ENCODE results near the gene UBL4B. TPM values are rescaled to one million over a fixed set of nuclear protein-coding genes. Genes with fewer than 3 reads are reported as not detected.

Gene UBL4B
- total RNA-seq, 2 experiments from 2014 or later, result not detected

- H3K79me2 ChIP-seq (ENCODE audit: insufficient read depth, low read depth, low read length), result no peaks in the 10 kb centered on the region
- BruUV-seq (replicated peaks), result no TSS peak
- no peak overlapping the region for H3K4me3 ChIP-seq (ENCODE audit: low read depth, low read length, poor library complexity, severe bottlenecking)
- H3K4me2 ChIP-seq (ENCODE audit: low read length), result no peak overlapping the region
- no peaks in the 10 kb centered on the region for H3K9me2 ChIP-seq (ENCODE audit: insufficient read depth, low read length)
- no peaks in the 10 kb centered on the region for H3K4me1 ChIP-seq (ENCODE audit: insufficient read depth, low read length, poor library complexity, severe bottlenecking)
- H2AFZ ChIP-seq (ENCODE audit: low read length), result no peak overlapping the region
- DNase-seq (ENCODE audit: low spot score), result no peak
- POLR2A ChIA-PET, result no interaction called here
- no peaks in the 10 kb centered on the region for H3K36me3 ChIP-seq (ENCODE audit: insufficient read depth, low read length)
- CTCF ChIA-PET (ENCODE audit: unreplicated experiment), result no interaction called here
- intact Hi-C loops (cut with micrococcal nuclease; ENCODE audit: unreplicated experiment), result no loop called here
- H3K27ac ChIP-seq (ENCODE audit: low read depth, low read length, poor library complexity, severe bottlenecking), result no peak overlapping the region
- H3K9me3 ChIP-seq (ENCODE audit: low read length), result no peaks in the 10 kb centered on the region
- no peaks in the 10 kb centered on the region for H4K20me1 ChIP-seq (ENCODE audit: insufficient read depth, low read length)
- TF ChIP-seq EZH2phosphoT487 (IDR thresholded peaks at IDR 0.05; ENCODE audit: borderline replicate concordance, low read depth, low read length), result no peak
- TF ChIP-seq, protein P1, sequence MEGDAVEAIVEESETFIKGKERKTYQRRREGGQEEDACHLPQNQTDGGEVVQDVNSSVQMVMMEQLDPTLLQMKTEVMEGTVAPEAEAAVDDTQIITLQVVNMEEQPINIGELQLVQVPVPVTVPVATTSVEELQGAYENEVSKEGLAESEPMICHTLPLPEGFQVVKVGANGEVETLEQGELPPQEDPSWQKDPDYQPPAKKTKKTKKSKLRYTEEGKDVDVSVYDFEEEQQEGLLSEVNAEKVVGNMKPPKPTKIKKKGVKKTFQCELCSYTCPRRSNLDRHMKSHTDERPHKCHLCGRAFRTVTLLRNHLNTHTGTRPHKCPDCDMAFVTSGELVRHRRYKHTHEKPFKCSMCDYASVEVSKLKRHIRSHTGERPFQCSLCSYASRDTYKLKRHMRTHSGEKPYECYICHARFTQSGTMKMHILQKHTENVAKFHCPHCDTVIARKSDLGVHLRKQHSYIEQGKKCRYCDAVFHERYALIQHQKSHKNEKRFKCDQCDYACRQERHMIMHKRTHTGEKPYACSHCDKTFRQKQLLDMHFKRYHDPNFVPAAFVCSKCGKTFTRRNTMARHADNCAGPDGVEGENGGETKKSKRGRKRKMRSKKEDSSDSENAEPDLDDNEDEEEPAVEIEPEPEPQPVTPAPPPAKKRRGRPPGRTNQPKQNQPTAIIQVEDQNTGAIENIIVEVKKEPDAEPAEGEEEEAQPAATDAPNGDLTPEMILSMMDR (conservative IDR thresholded peaks at IDR 0.05; ENCODE audit: low read length), result no peak
Measured at GRCh38 chr1:110114173-110114572, 1.9 kb downstream of the UBL4B start.

DNA sequence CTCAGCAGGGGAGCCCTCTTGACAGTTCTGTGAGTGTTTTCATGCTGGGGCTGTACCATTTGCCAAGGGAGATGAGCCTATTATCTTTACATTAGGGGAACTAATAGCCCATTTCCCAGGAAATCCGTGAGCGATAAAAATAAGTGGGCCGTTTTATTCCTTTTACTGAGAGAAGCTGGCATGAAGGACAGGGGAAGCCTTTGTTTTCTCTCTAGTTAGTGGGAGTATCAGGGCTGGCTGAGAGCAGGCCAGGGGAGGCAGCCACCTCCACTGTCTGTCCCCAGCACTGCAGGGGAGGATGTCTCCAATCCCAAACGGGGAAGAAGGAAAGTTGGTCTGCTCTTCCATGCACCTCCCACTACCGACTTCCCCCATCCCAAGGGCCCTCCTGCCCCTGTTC is 2.5 kb downstream of the UBL4B start:
- POLR2A ChIA-PET, result no interaction called here
- no TSS peak for BruUV-seq (replicated peaks)
- H3K9me2 ChIP-seq (ENCODE audit: insufficient read depth, low read length), result no peaks in the 10 kb centered on the region
- no peak overlapping the region for H2AFZ ChIP-seq (ENCODE audit: low read length)
- H3K9me3 ChIP-seq (ENCODE audit: low read length), result no peaks in the 10 kb centered on the region
- CTCF ChIA-PET (ENCODE audit: unreplicated experiment), result interaction anchor here (0.9 kb wide), 1 partner anchor 25 kb away, joined by 3 read pairs; no protein-coding TSS in a partner anchor
- no peak overlapping the region for H3K4me3 ChIP-seq (ENCODE audit: low read depth, low read length, poor library complexity, severe bottlenecking)
- intact Hi-C loops (cut with micrococcal nuclease; ENCODE audit: unreplicated experiment), result loop anchor here (5.0 kb wide), 1 partner anchor 32 kb away; no protein-coding TSS in a partner anchor
- no peak for DNase-seq (ENCODE audit: low spot score)
- no peak overlapping the region for H3K4me2 ChIP-seq (ENCODE audit: low read length)
- H3K27ac ChIP-seq (ENCODE audit: low read depth, low read length, poor library complexity, severe bottlenecking), result no peak overlapping the region
- H3K36me3 ChIP-seq (ENCODE audit: insufficient read depth, low read length), result no peaks in the 10 kb centered on the region
- TF ChIP-seq EZH2phosphoT487 (IDR thresholded peaks at IDR 0.05; ENCODE audit: borderline replicate concordance, low read depth, low read length), result no peak
- TF ChIP-seq, protein P1 (conservative IDR thresholded peaks at IDR 0.05; ENCODE audit: low read length), result no peak
- H3K79me2 ChIP-seq (ENCODE audit: insufficient read depth, low read depth, low read length), result no peaks in the 10 kb centered on the region
- no peaks in the 10 kb centered on the region for H4K20me1 ChIP-seq (ENCODE audit: insufficient read depth, low read length)
- no peaks in the 10 kb centered on the region for H3K4me1 ChIP-seq (ENCODE audit: insufficient read depth, low read length, poor library complexity, severe bottlenecking)

DNA sequence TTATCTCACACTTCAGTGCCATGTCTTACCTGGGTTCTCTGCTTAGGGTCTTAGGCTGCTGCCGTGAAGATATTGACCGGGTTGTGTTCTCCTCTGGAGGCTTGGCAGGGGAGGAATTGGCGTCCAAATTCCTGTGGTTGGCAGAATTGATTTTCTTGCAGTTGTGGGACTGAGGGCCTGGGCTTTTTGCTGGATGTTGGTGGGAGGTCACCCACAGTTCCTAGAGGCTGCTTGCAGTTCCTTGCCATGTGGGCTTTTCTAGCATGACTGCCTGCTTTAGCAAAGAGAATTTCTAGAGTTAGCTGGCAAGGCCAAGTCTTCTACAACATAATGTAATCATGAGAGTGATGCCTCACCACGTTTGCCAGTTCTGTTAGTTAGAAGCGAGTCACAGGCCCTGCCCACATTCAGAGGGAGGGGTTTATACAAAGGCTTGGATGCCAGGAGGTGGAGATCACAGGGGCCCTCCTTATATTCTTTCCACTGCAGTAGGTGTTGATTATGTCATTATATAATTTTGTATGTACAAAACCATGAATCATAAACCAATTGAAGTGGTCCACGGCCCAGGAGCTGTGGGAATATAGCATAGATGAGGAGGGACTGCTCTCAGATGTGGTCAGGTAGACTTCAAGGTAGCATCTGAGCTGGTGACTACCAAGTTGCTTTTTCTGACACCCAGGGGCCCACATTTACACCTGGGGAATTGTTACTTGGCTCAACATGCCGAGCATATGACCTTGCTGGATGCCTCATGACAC is 6.6 kb downstream of the UBL4B start:
- H3K36me3 ChIP-seq (ENCODE audit: insufficient read depth, low read length), result no peaks in the 10 kb centered on the region
- H3K4me3 ChIP-seq (ENCODE audit: low read depth, low read length, poor library complexity, severe bottlenecking), result no peak overlapping the region
- no peaks in the 10 kb centered on the region for H3K79me2 ChIP-seq (ENCODE audit: insufficient read depth, low read depth, low read length)
- CTCF ChIA-PET (ENCODE audit: unreplicated experiment), result interaction anchor here (0.6 kb wide), 1 partner anchor 56 kb away, joined by 3 read pairs; no protein-coding TSS in a partner anchor
- no TSS peak for BruUV-seq (replicated peaks)
- H3K9me2 ChIP-seq (ENCODE audit: insufficient read depth, low read length), result no peaks in the 10 kb centered on the region
- H2AFZ ChIP-seq (ENCODE audit: low read length), result no peak overlapping the region
- H3K9me3 ChIP-seq (ENCODE audit: low read length), result no peaks in the 10 kb centered on the region
- intact Hi-C loops (cut with micrococcal nuclease; ENCODE audit: unreplicated experiment), result loop anchor here (5.0 kb wide), 1 partner anchor 37 kb away; no protein-coding TSS in a partner anchor
- POLR2A ChIA-PET, result interaction anchor here (0.5 kb wide), 1 partner anchor 613 kb away, joined by 3 read pairs; no protein-coding TSS in a partner anchor
- no peak overlapping the region for H3K27ac ChIP-seq (ENCODE audit: low read depth, low read length, poor library complexity, severe bottlenecking)
- TF ChIP-seq, protein P1 (conservative IDR thresholded peaks at IDR 0.05; ENCODE audit: low read length), result no peak
- TF ChIP-seq EZH2phosphoT487 (IDR thresholded peaks at IDR 0.05; ENCODE audit: borderline replicate concordance, low read depth, low read length), result no peak
- H3K4me1 ChIP-seq (ENCODE audit: insufficient read depth, low read length, poor library complexity, severe bottlenecking), result no peaks in the 10 kb centered on the region
- H3K4me2 ChIP-seq (ENCODE audit: low read length), result no peak overlapping the region
- no peaks in the 10 kb centered on the region for H4K20me1 ChIP-seq (ENCODE audit: insufficient read depth, low read length)
- no peak for DNase-seq (ENCODE audit: low spot score)

Data from OCI-LY7 (cell line).